Measurements from ENCODE around the gene ANGPTL1. TPM values are rescaled to one million over a fixed set of nuclear protein-coding genes. Genes with fewer than 3 reads are reported as not detected.

Gene ANGPTL1
- total RNA-seq, 3 donors from 2014 or later (not counting 1 experiment from before 2014, with no cell fraction given) = not detected

DNA sequence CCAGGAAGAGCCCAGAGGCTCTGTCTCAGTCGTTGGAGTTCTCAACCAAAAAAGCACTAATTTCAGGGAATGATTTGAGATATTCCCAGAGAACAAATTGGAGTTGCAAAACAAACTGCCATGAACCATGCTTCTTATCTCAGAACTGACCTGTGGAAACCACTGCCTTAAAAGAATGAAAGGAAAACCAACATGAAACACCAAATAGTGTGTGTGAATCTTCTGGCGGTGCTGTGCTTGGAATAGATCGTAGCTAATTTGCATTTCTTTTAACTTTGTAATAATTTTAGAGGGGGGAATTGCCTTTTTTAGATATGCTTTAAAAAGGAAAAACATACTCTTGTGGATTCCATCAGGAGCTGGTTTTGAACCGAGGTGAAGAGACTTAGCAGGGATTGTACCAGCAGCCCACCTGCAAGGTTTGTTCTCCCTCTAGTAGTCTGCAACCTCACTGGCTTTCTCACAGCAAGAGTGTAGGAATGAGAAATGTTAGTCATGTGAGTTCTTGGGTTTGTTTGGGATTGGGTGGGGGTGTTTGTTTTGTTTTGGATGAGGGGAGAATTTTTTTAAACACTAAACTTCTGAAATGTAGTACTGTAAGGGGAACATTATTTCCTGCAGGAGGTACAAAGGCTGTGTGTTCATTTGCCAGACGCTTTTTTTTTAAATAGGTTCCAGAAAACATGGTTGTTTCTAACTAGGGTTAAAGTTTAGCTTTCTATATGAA lies 45.7 kb upstream of the ANGPTL1 start:
- no peak for TF ChIP-seq CTCF (IDR thresholded peaks at IDR 0.05)
- Histone ChIP-seq H3K27ac (ENCODE audit: low read length) (no peak overlapping the region), H3K36me3 (ENCODE audit: control insufficient read depth, insufficient read depth, low read length) (peaks cover 6% of the 10 kb centered on the region), H3K27me3 (ENCODE audit: control insufficient read depth, insufficient read depth, low read length) (no peaks in the 10 kb centered on the region), H3K4me1 (ENCODE audit: control insufficient read depth, insufficient read depth, low read length) (no peaks in the 10 kb centered on the region), H3K9me3 (ENCODE audit: control insufficient read depth, insufficient read depth, low read length) (no peaks in the 10 kb centered on the region), H3K4me3 (ENCODE audit: low read length) (no peak overlapping the region)
- WGBS (ENCODE audit: insufficient coverage) = 73% methylated on average over 5 of the region's 5 CpGs
- Mint-ChIP-seq H3K27me3 (ENCODE audit: low read depth in 2 of 2) (no peaks in the 10 kb centered on the region), H3K9me3 (no peaks in the 10 kb centered on the region), H3K27ac (no peak overlapping the region), H3K36me3 (peaks cover 11% of the 10 kb centered on the region), H3K4me1 (no peaks in the 10 kb centered on the region), H3K4me3 (no peak overlapping the region)
- DNase-seq (no peak), ATAC-seq (no peak)
- intact Hi-C loops (cut with micrococcal nuclease) = no loop called here

GRCh38 chr1:178912597-178912996 lies 41.7 kb upstream of the ANGPTL1 start:
- H3K9me3 ChIP-seq (ENCODE audit: control insufficient read depth, insufficient read depth, low read length) = no peaks in the 10 kb centered on the region
- Mint-ChIP-seq H3K36me3 (peaks cover 20% of the 10 kb centered on the region), H3K4me1 (no peaks in the 10 kb centered on the region), H3K27ac (no peak overlapping the region), H3K27me3 (ENCODE audit: low read depth in 2 of 2) (no peaks in the 10 kb centered on the region), H3K4me3 (no peak overlapping the region), H3K9me3 (no peaks in the 10 kb centered on the region)
- no peak for TF ChIP-seq CTCF (IDR thresholded peaks at IDR 0.05)
- H3K4me3 ChIP-seq (ENCODE audit: low read length) = no peak overlapping the region
- 83% methylated on average over 1 of the region's 2 CpGs for WGBS (ENCODE audit: insufficient coverage)
- intact Hi-C loops (cut with micrococcal nuclease) = no loop called here
- H3K27ac ChIP-seq (ENCODE audit: low read length) = no peak overlapping the region
- no peak for ATAC-seq
- H3K36me3 ChIP-seq (ENCODE audit: control insufficient read depth, insufficient read depth, low read length) = peaks cover 6% of the 10 kb centered on the region
- H3K27me3 ChIP-seq (ENCODE audit: control insufficient read depth, insufficient read depth, low read length) = no peaks in the 10 kb centered on the region
- no peaks in the 10 kb centered on the region for H3K4me1 ChIP-seq (ENCODE audit: control insufficient read depth, insufficient read depth, low read length)
- DNase-seq = no peak

- no peak overlapping the region for H3K27ac ChIP-seq (ENCODE audit: low read length)
- Mint-ChIP-seq H3K4me3 (no peak overlapping the region), H3K36me3 (peaks cover 10% of the 10 kb centered on the region), H3K27me3 (ENCODE audit: low read depth in 2 of 2) (no peaks in the 10 kb centered on the region), H3K27ac (no peak overlapping the region), H3K9me3 (no peaks in the 10 kb centered on the region), H3K4me1 (no peaks in the 10 kb centered on the region)
- no peaks in the 10 kb centered on the region for H3K27me3 ChIP-seq (ENCODE audit: control insufficient read depth, insufficient read depth, low read length)
- TF ChIP-seq CTCF (IDR thresholded peaks at IDR 0.05) = no peak
- DNase-seq (no peak), ATAC-seq (no peak)
- WGBS (ENCODE audit: insufficient coverage) = 75% methylated on average over 1 of the region's 1 CpG
- no peaks in the 10 kb centered on the region for H3K4me1 ChIP-seq (ENCODE audit: control insufficient read depth, insufficient read depth, low read length)
- H3K4me3 ChIP-seq (ENCODE audit: low read length) = no peak overlapping the region
- H3K36me3 ChIP-seq (ENCODE audit: control insufficient read depth, insufficient read depth, low read length) = no peaks in the 10 kb centered on the region
- H3K9me3 ChIP-seq (ENCODE audit: control insufficient read depth, insufficient read depth, low read length) = no peaks in the 10 kb centered on the region
- intact Hi-C loops (cut with micrococcal nuclease) = no loop called here
Measured at GRCh38 chr1:178910023-178910422, 39.1 kb upstream of the ANGPTL1 start.

- Histone ChIP-seq H3K9me3 (ENCODE audit: control insufficient read depth, insufficient read depth, low read length) (no peaks in the 10 kb centered on the region), H3K27ac (ENCODE audit: low read length) (no peak overlapping the region), H3K4me1 (ENCODE audit: control insufficient read depth, insufficient read depth, low read length) (no peaks in the 10 kb centered on the region), H3K36me3 (ENCODE audit: control insufficient read depth, insufficient read depth, low read length) (no peaks in the 10 kb centered on the region), H3K27me3 (ENCODE audit: control insufficient read depth, insufficient read depth, low read length) (no peaks in the 10 kb centered on the region), H3K4me3 (ENCODE audit: low read length) (no peak overlapping the region)
- Mint-ChIP-seq H3K4me3 (no peak overlapping the region), H3K36me3 (peaks cover 19% of the 10 kb centered on the region), H3K9me3 (no peaks in the 10 kb centered on the region), H3K4me1 (no peaks in the 10 kb centered on the region), H3K27me3 (ENCODE audit: low read depth in 2 of 2) (no peaks in the 10 kb centered on the region), H3K27ac (no peak overlapping the region)
- WGBS (ENCODE audit: insufficient coverage) = 93% methylated on average over 1 of the region's 1 CpG
- intact Hi-C loops (cut with micrococcal nuclease) = no loop called here
- DNase-seq (no peak), ATAC-seq (no peak)
- TF ChIP-seq CTCF (IDR thresholded peaks at IDR 0.05) = no peak
Measured at GRCh38 chr1:178908358-178908757, 37.5 kb upstream of the ANGPTL1 start.
